ENCODE data around the gene NDE1.

Gene NDE1

GRCh38 chr16:15739950-15740349 lies 89.9 kb downstream of the NDE1 start:
- no peak for DNase-seq

DNA sequence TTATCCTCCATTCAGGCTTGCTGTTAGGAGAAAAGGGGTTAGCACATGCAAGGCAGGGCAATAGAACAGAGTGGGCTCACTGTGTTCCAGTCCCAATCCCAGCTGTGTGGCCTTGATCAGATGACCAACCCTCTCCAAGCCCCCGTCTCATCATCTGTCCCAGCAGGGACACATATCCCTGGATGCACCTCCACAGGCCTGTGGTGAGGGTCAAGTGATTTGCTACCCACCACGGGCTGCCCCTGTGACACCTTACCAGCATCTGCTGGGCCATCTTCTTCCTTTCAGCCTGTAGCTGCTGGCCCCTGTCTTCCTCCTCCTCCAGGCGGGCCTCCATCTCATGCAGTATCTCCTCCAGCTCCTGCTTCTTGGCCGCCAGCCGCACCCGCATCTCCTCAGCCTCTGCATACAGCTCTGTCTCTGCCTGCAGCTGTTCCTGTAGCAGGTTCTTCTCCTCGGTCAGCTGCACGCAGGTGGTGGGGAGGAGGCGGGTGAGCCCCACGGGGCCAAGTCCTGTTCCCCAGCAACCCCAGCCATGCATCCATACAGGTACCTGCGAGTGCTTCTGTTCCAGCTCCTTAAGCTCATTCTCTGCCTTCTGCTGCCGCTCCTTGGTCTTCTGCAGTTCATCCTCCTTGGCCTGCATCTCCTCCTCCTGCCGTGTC lies 91.3 kb downstream of the NDE1 start:
- DNase-seq: no peak

GRCh38 chr16:15742716-15743115 lies 92.7 kb downstream of the NDE1 start:
- DNase-seq: no peak

- no peak for DNase-seq
Measured at GRCh38 chr16:15743657-15744056, 93.6 kb downstream of the NDE1 start.

GRCh38 chr16:15746332-15746731 lies 96.3 kb downstream of the NDE1 start:
- no peak for DNase-seq

DNA sequence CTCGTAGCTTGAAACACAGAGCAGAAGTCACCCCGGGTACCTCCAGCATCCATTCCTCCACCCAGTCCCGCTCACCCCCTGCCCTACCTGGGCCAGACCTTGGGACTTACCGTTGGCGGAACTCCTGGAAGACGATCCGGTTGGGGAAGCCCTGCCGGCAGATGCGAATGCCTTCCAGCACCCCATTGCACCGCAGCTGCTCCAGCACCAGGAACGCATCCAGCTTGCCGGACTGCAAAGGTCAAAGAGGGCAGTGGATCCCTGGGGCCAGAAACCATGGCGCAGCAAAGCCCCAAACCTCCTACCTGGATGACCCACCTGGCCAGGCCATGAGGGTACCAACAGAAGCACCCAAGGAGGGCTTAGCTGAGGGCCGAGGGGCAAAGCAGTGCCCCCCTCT lies 97.9 kb downstream of the NDE1 start:
- DNase-seq: no peak

DNA sequence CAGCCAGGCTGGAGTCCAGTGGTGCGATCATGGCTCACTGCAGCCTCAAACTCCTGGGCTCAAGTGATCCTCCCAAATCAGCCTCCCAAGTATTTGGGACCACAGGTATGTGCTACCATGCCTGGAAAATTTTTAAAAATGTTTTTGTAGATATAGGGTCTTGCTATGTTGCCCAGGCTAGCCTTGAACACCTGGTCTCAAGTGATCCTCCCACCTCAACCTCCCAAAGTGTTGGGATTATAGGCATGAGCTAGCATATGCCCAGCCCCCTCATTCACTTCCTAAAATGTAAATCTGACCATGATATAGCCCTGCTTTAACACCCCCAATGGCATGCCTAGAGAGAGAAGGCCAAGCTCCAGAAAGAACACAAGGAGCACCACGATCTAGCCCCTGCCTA lies 98.6 kb downstream of the NDE1 start:
- no peak for DNase-seq

DNA sequence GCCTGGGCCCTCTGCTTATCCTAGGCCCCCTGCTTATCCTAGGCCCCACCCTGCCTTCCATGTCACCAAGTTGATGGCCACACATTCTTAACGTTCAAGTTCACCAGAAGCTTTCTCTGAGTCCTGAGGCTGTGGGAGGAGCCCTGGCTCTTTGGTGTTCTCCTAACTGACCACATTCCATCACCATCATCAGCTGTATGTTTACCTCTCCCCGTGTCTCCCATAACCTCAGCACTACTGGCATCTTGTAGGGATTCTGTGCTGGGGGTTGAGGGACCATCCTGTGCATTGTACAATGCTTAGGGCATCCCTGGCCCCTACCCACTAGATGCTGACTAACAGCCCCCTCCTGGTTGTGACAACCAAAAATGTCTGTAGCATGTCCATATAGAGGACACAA lies 99.3 kb downstream of the NDE1 start:
- DNase-seq: no peak

DNA sequence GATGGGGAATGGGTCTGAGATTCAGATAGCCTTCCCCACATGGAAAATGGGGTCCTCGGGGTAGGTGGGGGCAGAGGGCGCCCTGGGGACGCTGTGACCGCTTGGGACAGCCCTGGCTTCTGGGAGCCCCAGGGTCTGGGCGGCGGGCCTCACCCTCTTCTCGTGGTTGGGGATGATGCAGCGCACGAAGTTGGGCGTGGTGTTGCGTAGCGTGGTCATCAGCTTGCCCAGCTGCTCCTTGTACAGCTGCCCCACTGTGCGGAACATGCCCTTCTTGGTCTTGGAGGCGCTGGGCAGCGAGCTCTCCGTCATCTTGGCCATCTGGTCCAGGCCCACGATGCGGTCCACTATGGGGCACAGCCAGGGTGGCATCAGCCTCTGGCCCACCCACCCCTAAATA lies 99.9 kb downstream of the NDE1 start:
- DNase-seq: no peak

- no peak for DNase-seq
Measured at GRCh38 chr16:15751940-15752339, 101.9 kb downstream of the NDE1 start.

- DNase-seq: no peak
Measured at GRCh38 chr16:15752717-15753488, 102.9 kb downstream of the NDE1 start.

GRCh38 chr16:15754821-15755534 lies 104.9 kb downstream of the NDE1 start:
- DNase-seq: no peak

DNA sequence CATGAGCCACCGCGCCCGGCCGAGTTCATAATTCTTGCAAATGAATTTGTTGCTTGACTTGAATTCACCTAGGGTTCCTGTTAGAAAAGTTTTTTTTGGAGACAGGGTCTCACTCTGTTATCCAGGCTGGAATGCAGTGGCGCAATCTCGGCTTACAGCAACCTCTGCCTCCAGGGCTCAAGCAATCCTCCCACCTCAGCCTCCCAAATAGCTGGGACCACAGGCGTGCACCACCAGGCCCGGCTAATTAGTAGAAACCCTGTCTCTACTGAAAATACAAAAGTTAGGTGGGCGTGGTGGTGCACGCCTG lies 107.0 kb downstream of the NDE1 start:
- no peak for DNase-seq

DNA sequence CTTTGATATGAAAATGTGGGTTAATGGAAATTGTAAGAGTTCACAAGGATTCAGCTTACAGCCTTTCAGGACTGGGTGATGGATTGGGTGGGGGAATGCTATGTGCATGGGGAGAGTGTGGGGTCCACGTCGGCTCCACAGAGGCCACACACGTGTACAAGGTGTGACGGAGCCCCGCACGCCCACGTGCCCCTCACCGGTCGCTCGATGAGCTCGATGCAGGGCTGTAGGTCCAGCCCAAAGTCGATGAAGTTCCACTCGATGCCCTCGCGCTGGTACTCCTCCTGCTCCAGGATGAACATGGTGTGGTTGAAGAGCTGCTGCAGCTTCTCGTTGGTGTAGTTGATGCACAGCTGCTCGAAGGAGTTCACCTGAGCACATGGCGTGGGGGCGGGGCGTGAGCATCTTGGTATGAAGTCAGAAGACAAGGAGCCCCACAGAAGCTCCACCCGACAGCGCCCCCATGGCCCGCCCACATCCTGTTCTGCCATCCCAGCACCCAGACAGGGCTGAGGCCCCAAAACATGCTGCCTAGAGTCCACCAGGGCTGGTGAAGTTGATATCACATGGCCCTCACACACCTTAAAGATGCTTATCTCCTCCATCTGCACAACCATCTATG lies 107.7 kb downstream of the NDE1 start:
- no peak for DNase-seq

DNA sequence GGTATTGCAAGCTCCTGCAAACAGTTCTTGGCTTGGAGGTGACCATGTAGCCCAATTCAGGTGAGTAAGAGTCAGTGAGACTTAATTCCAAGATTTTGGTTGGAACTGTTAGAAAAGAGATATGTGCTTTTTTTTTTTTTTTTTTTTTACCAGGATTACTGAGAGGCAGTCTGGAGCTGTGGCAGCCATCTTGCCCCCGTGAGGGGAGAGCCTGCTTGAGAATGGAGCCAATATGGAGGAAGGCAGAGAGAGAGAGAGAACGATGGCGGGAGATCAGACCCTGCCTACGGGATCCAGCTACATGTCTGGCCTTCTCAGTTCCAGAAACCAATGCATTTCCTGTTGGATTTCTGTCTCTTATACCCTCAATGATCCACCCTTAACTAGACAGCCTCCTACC lies 109.0 kb downstream of the NDE1 start:
- no peak for DNase-seq

- no peak for DNase-seq
Measured at GRCh38 chr16:15760129-15760528, 110.1 kb downstream of the NDE1 start.

DNA sequence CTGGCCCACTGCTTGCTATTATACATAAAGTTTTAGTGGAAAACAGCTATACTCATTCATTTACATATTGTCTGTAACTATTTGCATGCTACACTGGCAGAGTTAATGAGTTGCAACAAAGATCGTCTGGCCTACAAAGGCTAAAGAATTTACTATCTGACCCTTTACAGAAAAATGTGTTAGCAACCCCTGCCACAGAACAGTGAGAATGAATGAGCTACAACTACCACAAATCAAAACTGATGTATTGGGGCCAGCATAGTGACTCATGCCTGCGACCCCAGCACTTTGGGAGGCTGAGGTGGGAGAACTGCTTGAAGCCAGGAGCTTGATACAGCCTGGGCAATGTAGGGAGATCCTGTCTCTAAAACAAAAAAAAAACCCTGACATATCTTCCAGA lies 114.1 kb downstream of the NDE1 start:
- no peak for DNase-seq

DNA sequence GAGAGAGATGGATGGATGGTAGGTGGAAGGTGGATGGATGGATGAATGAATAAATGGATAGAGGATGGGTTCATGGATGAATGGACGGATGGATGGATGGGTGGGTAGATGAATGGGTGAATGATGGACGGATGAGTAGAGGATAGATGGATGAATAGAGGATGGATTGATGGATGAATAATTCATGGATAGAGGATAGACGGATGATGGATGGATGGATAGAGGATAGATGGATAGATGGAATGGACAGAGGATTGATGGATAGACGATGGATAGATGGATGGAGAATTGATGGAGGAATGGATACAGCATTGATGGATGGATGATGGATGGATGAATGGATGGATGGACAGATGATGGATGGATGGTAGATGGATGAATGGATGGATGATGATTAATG lies 115.1 kb downstream of the NDE1 start:
- DNase-seq: no peak

GRCh38 chr16:15765880-15766279 lies 115.8 kb downstream of the NDE1 start:
- peak; percentile 45 for DNase-seq

DNA sequence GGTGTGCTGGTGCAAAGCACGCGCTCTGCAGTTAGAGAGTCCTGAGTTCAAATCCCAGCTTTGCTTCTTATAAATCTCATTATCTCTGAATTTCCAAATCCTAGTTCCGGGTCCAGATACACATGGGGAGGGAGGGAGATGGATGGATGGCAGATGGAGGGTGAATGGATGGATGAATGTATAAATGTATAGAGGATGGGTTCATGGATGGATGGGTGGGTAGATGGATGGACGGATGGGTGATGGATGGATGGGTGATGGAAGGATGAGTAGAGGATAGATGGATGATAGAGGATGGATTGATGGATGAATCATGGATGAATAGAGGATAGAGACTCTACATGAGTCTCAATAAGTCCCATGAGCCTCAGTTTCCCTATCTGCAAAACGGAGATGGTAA lies 116.9 kb downstream of the NDE1 start:
- no peak for DNase-seq

DNA sequence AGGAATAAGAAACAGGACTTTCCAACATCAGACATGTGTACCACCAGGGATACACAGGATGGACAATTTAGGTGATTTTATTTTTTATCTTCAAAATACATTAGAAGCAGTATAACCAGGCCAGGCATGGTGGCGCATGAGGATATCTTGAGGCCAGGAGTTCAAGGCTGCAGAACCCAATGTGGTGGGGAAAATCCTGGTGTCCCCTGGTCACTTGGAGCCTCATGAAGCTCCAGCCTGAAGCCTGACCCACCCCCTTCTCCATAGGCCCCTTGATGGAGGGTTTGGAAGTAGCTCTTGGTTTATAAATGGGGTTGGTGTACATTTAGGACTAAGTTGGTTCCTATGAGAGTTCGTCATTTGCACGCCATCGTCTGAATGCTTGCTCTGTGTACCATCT lies 118.2 kb downstream of the NDE1 start:
- DNase-seq: no peak

DNA sequence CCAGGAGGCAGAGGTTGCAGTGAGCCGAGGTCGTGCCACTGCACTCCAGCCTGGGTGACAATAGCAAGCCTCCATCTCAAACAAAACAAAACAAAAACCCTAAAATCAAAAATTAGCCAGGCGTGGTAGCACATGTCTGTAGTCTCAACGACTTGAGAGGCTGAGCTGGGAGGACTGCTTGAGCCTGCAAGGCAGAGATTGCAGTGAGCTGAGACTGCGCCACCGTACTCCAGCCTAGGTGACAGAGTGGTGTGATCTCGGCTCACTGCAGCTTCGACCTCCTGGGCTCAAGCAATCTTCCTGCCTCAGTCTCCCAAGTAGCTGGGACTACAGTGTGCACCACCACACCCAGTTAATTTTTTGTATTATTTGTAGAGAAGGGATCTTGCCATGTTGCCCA lies 119.2 kb downstream of the NDE1 start:
- no peak for DNase-seq

- no peak for DNase-seq
Measured at GRCh38 chr16:15770107-15770506, 120.1 kb downstream of the NDE1 start.

- DNase-seq: no peak
Measured at GRCh38 chr16:15770512-15770911, 120.5 kb downstream of the NDE1 start.

All from NCI-H1105 treated with DMSO at 0.1 percent for 48 hours (cell line).